Endodermal cell (in vitro differentiated cells): ENCODE measurements around the gene CROCC2. TPM values are rescaled to one million over a fixed set of nuclear protein-coding genes. Genes with fewer than 3 reads are reported as not detected.

Experiments
- DNase-seq: peaks from one replicate; pipeline ENCODE4 v3.0.0-alpha.2; 2017
- H3K27ac ChIP-seq: 2 replicates; pipeline ENCODE4 v1.5.1; 2013; ENCODE audit warnings: mild to moderate bottlenecking, low read depth, low read length, moderate library complexity
- H3K27me3 ChIP-seq: 2 replicates; pipeline ENCODE4 v1.6.1; 2013; ENCODE audit warnings: mild to moderate bottlenecking, low read length, moderate library complexity; ENCODE audit not compliant: insufficient read depth, control insufficient read depth, poor library complexity, severe bottlenecking
- H3K36me3 ChIP-seq: 2 replicates; pipeline ENCODE4 v1.7.0; 2013; ENCODE audit warnings: mild to moderate bottlenecking, low read length, moderate library complexity; ENCODE audit not compliant: control insufficient read depth, insufficient read depth
- H3K4me1 ChIP-seq: one replicate; pipeline ENCODE4 v1.7.0; 2013; ENCODE audit warnings: low read length; ENCODE audit not compliant: control insufficient read depth, insufficient read depth
- H3K4me3 ChIP-seq: 2 replicates; pipeline ENCODE4 v1.5.1; 2013; ENCODE audit warnings: mild to moderate bottlenecking, low read length, moderate library complexity
- H3K9ac ChIP-seq: 2 replicates; pipeline ENCODE4 v1.6.1; 2013; ENCODE audit warnings: mild to moderate bottlenecking, low read length, moderate library complexity; ENCODE audit not compliant: poor library complexity, severe bottlenecking; ENCODE audit errors: extremely low read depth
- H3K9me3 ChIP-seq: 2 replicates; pipeline ENCODE4 v1.6.1; 2013; ENCODE audit warnings: mild to moderate bottlenecking, low read length, moderate library complexity; ENCODE audit not compliant: control insufficient read depth
- H3K27ac Mint-ChIP-seq: 2 replicates; pipeline ENCODE4 v1.8.0; 2020; ENCODE audit warnings: mixed read lengths
- H3K27me3 Mint-ChIP-seq: 2 replicates; pipeline ENCODE4 v1.8.0; 2021; ENCODE audit warnings: mild to moderate bottlenecking, mixed read lengths; ENCODE audit not compliant: insufficient read depth
- H3K36me3 Mint-ChIP-seq: 2 replicates; pipeline ENCODE4 v1.8.0; 2020; ENCODE audit warnings: low read depth, mixed read lengths
- H3K4me1 Mint-ChIP-seq: 2 replicates; pipeline ENCODE4 v1.8.0; 2020; ENCODE audit warnings: mixed read lengths
- H3K4me3 Mint-ChIP-seq: 2 replicates; pipeline ENCODE4 v1.8.0; 2020; ENCODE audit warnings: mild to moderate bottlenecking, moderate library complexity, mixed read lengths
- H3K9me3 Mint-ChIP-seq: 2 replicates; pipeline ENCODE4 v1.8.0; 2020; ENCODE audit warnings: mild to moderate bottlenecking, mixed read lengths
- CTCF ChIP-seq: fragments of 200-600 bp; sonication (generic); conservative IDR thresholded peaks from 2 replicates; pipeline ENCODE4 v1.5.0; 2021; ENCODE audit warnings: antibody characterized with exemption, mild to moderate bottlenecking
- WGBS, 2 experiments: methylation state at CpG; one replicate each; pipeline versions ENCODE4 v1.1.5 to v1.1.7; 2013; ENCODE audit warnings: missing lambda C conversion rate in 2 of 2, mixed read lengths in 1 of 2; ENCODE audit not compliant: insufficient coverage in 1 of 2, insufficient read length in 1 of 2; 5-methylcytosine and 5-hydroxymethylcytosine counted together
- total RNA-seq, 2 donors: library from RNA; stranded (reverse); fragmentation: NEBNext Ultra II Directional in 1 of 2; extraction: Animal tissue kit (Norgen Biotek cat#: 25700) in 1 of 2; gene quantifications; 2 replicates in 1 of 2; 3 replicates in 1 of 2; pipeline ENCODE4 v1.2.1, GENCODE V29; 2021

The CROCC2 gene
- total RNA-seq, 2 donors from 2014 or later: not detected

DNA sequence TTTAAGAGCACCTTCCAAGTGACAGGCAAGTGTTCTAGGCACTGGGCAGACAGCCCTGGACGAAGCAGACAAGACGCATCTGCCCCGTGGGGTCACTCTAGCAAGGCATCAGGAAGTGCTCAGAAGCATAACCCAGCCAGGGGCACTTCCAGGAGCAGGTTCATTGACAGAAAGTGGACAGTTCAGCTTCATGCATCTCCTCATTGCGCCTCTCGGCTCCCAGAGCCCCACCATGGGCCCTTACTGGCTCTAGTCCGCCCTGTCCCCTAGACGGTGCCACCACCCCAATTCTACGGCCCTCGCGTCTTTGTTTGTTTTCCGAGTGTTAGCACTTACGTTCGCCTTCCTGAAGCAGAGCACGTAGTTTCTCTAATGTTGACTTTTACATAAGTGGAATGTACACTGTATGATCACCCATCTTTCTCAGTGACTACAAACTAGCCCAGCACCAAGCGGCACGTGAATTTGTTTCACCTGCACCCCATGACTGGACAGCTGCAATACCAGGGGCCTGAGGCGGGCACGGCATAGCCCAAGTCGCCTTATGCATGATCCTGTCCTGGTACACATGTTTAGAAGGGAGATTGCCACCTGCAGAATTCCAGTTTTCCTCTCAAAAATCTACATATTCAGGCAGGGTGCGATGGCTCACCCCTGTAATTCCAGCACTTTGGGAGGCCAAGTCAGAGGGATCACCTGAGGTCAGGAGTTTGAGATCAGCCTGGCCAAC lies 125.5 kb downstream of the CROCC2 start:
- WGBS, 2 experiments: 90 to 94% methylated on average over 10 to 20 of the region's 20 CpGs
- no peak for TF ChIP-seq CTCF
- no peak overlapping the region for H3K4me3 ChIP-seq
- Mint-ChIP-seq H3K36me3 (no peaks in the 10 kb centered on the region), H3K27ac (no peak overlapping the region), H3K4me3 (no peak overlapping the region), H3K4me1 (no peaks in the 10 kb centered on the region), H3K27me3 (peaks cover 18% of the 10 kb centered on the region), H3K9me3 (peaks cover 16% of the 10 kb centered on the region)
- DNase-seq: no peak
- peaks cover 17% of the 10 kb centered on the region for H3K27me3 ChIP-seq
- H3K36me3 ChIP-seq: no peaks in the 10 kb centered on the region
- peaks cover 3% of the 10 kb centered on the region for H3K4me1 ChIP-seq
- peaks cover 6% of the 10 kb centered on the region for H3K9me3 ChIP-seq
- H3K27ac ChIP-seq: no peak overlapping the region
- no peak overlapping the region for H3K9ac ChIP-seq

GRCh38 chr2:241033336-241033987 lies 127.3 kb downstream of the CROCC2 start:
- Histone ChIP-seq H3K36me3 (no peaks in the 10 kb centered on the region), H3K9ac (no peak overlapping the region), H3K9me3 (no peaks in the 10 kb centered on the region), H3K27me3 (peaks cover 35% of the 10 kb centered on the region), H3K4me1 (peaks cover 6% of the 10 kb centered on the region), H3K4me3 (no peak overlapping the region), H3K27ac (no peak overlapping the region)
- Mint-ChIP-seq H3K4me3 (no peak overlapping the region), H3K27me3 (peaks cover 35% of the 10 kb centered on the region), H3K9me3 (peaks cover under 1% of the 10 kb centered on the region), H3K4me1 (no peaks in the 10 kb centered on the region), H3K36me3 (no peaks in the 10 kb centered on the region), H3K27ac (no peak overlapping the region)
- no peak for DNase-seq
- 89 to 96% methylated on average over 14 to 17 of the region's 17 CpGs for WGBS, 2 experiments
- no peak for TF ChIP-seq CTCF

DNA sequence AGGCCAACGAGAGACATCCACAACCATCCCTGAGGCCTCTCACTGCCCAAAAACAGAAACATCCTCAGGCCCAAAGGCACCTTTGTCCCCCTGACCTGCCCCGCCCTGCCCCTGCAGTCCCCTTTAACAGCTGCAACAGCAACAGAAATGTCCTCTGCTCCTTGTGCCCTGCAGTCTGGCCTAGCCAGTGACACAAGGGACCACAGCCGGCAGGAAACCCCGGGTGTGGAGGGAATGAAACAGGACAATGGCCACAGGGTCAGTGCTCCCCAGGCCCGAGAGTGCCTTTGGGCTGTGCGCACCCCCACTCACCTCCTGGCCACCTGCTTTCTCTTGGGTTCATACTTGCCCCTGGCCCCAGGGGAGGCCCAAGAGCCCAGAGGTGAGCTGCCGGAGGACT lies 127.9 kb downstream of the CROCC2 start:
- Histone ChIP-seq H3K27ac (no peak overlapping the region), H3K4me1 (peaks cover 6% of the 10 kb centered on the region), H3K9me3 (no peaks in the 10 kb centered on the region), H3K36me3 (no peaks in the 10 kb centered on the region), H3K27me3 (peaks cover 38% of the 10 kb centered on the region), H3K9ac (no peak overlapping the region), H3K4me3 (no peak overlapping the region)
- Mint-ChIP-seq H3K27ac (no peak overlapping the region), H3K4me3 (no peak overlapping the region), H3K27me3 (peaks cover 38% of the 10 kb centered on the region), H3K4me1 (no peaks in the 10 kb centered on the region), H3K9me3 (no peaks in the 10 kb centered on the region), H3K36me3 (no peaks in the 10 kb centered on the region)
- no peak for TF ChIP-seq CTCF
- DNase-seq: peak; percentile 44
- 86% methylated on average over 2 to 7 of the region's 7 CpGs for WGBS, 2 experiments
